GM18858 (cell line): ENCODE data around the gene MYO18A.

Experiments used
- ATAC-seq: cut with Tn5 transposase; IDR thresholded peaks from one replicate; pipeline ENCODE4 v1.9.1; 2021; ENCODE audit not compliant: unreplicated experiment

Gene MYO18A

DNA sequence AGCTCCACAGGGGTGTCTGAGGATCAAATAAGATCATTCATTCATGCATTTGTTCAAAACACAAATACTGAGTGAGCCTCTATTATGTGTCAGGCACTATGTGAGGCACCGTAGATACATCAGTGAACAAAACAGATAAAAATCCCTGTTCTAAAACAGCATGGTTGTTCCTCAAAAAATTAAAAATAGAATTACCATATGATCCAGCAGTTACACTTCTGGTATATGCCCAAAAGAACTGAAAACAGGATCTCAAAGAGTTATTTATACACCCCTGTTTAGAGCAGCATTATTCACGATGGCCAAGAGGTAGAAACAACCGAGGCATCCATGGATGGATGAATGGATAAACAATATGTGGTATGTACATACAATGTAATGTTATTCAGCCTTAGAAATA is 121.8 kb downstream of the MYO18A start:
- no peak for ATAC-seq

DNA sequence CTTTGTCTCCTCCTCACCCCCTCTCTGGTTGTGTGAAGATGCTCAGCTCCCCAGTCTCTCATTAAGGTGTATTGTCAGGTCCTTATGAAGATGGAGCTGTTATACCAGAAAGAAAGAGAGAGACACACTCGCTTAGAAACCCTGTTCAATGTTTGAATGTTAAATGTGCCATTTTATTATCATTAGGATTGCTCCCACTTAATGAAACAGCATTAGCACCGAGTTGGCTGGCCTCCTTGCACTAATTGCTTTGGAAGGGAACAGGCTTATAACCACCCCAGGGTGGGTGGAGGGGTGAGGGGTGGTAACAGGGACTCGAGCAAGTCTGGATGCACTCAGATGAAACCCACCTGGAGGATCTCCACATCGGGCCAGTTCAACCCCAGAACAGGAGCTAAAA is 122.8 kb downstream of the MYO18A start:
- no peak for ATAC-seq

DNA sequence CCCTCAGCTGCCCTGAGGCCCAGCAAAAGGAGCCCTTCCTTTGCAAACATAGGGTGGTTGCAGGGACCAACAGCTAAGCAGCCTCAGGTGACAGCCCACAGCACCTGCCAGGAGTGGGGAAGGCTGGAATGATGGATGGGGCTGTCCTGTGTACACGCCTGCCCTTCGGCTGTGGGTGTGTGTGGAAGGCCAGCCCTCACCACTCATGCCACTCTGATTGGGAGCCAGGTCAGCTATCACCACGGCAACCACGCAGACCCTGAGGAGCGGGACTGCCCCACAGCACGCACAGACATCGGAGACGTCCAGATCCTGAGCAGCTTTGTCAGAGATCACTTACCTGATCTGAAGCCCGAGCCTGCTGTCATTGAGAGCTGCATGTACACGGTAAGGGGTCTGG is 125.4 kb downstream of the MYO18A start:
- ATAC-seq: no peak

- ATAC-seq: no peak
Observed at GRCh38 chr17:29051731-29052130, 128.5 kb downstream of the MYO18A start.

- no peak for ATAC-seq
Observed at GRCh38 chr17:29051194-29051593, 129.0 kb downstream of the MYO18A start.

- no peak for ATAC-seq
Observed at GRCh38 chr17:29050176-29050575, 130.0 kb downstream of the MYO18A start.

GRCh38 chr17:29049541-29050145 is 130.6 kb downstream of the MYO18A start:
- ATAC-seq: no peak

GRCh38 chr17:29048440-29049368 is 131.5 kb downstream of the MYO18A start:
- ATAC-seq: no peak

DNA sequence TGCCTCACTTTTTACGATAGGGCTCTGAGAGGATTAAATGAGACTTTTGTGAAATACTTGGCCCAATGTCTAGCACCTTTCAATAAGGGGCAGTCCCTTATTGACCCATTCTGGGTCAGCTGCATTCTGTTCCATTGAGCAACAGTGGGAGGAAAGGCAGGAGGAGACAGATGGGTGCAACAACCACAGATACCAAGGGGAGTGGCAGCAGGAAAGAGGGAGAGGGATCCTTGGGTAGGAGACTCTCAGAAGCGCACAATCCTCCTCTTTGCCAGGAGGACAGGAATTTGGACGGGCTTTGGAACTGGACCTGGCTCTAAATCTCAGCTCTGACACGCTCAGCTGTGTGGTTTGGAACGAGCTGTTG is 133.7 kb downstream of the MYO18A start:
- no peak for ATAC-seq

DNA sequence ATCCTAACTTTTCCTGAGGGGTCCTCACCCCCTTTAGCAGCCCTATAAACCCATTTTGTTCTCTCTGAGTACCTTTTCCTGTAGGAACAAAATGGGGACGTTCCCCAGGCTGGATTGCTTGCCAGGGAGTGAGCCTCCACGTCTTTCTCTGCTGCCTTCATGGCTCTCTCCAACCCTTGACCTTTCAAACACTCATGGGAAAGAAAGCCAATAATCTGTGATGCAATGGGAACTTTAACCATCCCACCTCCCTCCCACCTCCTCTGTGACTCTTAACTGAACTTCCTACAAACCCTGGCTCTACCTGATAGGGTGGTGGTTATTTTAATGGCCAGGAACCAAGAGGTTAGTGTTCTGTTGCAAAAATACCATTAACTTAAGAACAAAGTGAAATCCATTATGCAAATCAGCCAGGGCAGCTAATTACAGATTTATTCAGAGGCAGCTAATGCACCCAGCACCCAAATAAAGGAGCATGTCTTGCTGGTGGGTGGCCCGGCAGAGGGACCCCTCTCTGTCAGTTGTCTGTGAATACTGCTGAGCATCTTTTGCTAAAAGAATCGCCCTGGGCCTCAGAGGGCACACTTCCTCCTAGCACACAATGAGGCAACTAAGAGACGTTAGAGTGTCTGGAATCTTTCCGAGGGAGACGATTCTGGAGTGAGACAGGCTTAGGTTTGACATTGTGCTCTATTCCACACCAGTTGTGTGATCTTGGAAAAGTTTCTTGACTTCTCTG is 134.3 kb downstream of the MYO18A start:
- no peak for ATAC-seq

GRCh38 chr17:29045026-29045425 is 135.2 kb downstream of the MYO18A start:
- ATAC-seq: no peak

DNA sequence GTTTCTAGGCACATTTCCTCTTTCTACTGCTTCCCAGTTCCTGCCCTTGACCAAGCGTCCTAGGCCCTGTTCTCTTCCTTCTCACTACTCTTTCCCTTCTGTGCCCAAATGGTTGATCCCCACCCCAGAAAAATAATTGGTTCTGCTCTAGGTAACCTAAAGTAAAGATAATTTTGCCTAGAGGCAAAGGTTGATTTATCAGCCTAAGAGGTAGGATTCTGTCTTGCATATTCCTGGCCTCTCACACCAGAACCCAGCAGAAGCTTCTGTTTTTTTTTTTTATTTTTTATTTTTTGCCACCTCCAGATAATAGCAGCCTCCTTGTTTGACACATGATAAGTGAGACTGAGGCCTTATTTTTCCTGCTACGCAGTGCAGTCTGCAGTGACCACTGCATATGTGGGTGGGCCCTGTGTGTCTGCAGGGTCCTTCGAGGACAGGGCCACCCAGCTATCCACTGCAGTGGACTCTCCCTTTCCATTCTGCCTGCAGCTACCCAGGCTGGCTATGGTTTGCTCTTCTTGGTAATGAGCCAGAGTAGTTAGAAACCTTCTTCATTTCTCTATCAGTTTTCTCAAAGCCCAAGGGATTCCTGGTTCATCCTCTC is 136.6 kb downstream of the MYO18A start:
- ATAC-seq: no peak

DNA sequence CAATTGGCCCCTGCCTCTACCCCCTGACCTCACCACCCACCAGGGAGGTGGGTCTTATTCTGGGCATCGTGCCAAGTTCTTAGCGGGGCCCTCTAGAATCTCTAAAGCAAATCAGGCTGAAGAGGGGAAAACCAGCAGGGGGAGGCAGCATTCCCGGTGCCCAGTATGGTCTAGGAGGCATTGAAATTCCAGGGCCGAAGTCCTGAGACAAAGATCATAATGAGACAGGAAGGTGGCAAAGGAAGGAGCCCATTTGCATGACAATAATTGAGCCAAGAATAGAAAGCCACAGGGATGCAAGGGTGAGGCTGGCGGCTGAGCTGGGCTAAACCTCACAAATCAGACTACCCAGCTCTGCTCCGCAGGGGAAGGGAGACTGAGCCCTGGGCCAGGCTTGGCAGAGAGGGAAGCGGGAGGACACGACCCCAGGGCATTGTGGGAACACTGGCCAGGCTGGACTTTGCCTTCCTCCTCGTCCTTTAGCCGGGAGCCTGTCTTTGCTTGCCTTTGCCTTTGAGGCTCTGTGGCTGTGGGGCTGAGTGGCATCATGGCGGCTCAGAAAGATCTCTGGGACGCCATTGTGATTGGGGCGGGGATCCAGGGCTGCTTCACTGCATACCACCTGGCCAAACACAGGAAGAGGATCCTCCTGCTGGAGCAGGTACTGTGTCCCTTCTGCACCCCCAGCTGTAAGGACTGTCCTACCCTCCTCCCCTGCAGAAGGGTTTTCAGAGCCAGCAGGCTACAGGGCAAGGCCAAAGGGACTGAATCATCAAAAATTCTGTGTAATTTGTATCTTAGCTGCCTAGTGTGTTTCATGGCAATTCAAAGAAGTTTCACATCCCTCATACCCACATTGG is 137.3 kb downstream of the MYO18A start, which contains the start of gene PIPOX:
Gene PIPOX (plus strand): TSS at position 463 of the 860 bp plus-strand sequence. CDS start 85 bp downstream, at position 548.
- ATAC-seq: no peak

GRCh38 chr17:29042026-29042678 is 138.0 kb downstream of the MYO18A start:
- no peak for ATAC-seq

GRCh38 chr17:29041571-29041970 is 138.6 kb downstream of the MYO18A start:
- ATAC-seq: no peak

DNA sequence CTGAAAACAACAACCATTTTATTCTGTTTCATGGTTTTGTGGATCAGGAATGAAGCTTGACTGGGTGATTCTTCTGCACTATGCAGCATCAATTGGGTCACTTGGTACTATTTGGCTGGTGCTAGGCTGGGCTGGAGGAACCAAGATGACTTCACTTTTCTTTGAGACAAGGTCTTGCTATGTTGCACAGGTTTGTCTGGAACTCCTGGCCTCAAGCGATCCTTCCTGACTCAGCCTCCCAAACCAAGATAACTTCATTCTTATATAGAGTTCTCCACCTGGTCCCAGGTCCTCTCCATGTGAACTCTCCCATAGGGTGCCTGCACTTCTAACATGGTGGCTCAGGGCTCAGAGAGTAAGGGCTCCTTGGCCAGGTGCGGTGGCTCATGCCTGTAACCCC is 139.1 kb downstream of the MYO18A start:
- no peak for ATAC-seq

DNA sequence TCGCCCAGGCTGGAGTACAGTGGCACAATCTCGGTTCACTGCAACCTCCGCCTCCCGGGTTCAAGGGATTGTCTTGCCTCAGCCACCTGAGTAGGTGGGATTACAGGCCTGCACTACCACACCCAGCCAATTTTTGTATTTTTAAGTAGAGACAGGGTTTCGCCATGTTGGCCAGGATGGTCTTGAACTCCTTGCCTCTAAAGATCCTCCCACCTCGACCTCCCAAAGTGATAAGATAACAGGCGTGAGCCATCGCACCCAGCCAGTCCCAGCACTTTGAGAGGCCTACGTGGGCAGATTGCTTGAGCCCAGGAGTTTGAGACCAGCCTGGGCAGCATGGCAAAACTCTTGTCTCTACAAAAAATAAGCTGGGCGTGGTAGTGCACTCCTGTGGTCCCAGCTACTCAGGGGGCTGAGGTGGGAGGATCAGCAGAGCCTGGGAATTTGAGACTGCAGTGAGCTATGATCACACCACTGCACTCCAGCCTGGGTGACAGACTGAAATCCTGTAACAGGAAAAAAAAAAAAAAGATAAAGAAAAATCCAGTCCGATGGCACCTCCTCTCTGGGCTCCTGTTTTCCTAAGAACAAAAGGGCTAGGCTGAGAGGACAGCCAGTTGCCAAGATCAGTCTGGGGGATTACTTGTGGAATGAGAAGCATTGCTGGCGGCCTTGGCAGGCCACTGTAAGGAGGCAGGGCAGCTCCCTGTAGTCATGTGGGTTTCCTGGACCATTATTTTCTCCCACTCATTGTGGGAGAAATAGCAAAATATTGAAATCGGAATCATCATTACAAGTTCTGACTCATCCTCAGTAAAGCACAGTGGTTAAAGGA is 140.2 kb downstream of the MYO18A start:
- no peak for ATAC-seq

GRCh38 chr17:29038085-29038795 is 142.0 kb downstream of the MYO18A start:
- ATAC-seq: no peak
